Left hindlimb (tissue), 1 donor: ENCODE results near the gene ADNP2.

Source experiments
- DNase-seq: peaks from one replicate; pipeline ENCODE4 v3.0.0-alpha.2; 2018

ADNP2 gene

DNA sequence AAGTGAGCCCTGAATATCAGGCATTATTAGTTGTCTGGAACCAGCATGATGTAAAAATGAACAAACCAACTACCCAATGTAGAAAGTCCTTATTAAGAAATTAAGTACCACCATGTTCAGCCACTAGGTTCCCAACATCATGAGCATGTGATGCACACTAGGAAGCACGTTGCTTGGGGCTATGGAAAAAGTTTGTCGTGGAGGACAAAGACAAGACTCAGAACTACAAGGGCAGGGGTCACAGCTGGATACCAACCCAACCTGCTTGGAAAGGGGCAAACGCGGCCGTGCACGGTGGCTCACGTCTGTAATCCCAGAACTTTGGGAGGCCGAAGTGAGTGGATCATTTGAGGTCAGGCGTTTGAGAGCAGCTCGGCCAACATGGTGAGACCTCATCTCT lies 64.0 kb downstream of the ADNP2 start:
- no peak for DNase-seq

DNA sequence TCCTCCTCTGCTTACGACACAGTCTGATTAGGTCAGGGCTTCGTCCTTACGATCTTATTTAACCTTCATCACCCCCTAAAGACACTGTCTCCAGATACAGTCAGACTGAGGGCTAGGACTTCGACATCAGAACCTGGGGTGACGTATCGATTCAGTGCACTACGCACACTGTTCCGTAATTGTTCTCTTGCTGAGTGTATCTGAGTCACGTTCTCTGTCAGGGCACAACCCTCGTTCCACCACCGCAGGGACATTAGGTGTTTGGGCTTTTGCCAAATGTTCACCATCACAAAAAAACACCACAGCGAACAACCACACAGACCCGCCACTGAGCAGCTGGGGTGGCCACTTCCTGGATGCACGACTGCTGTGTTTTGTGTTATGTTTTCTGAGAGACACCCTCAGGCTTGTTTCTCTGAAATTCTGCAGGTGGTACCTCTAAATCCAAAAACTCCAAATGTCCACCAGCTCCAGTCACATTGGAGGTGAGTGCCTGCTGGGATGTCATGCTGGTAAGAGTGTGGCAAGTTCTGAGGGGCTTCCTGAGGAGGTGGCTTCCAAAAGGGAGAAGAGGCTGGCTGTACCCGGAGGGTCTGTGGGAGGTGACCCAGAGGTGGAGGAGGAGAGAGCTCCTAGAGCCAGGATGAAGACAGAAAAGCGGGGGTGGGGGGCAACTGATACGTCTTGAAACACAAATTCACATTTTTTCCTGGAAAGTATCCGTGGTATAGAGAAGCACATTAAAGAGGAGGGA lies 66.6 kb downstream of the ADNP2 start:
- DNase-seq, result no peak

DNA sequence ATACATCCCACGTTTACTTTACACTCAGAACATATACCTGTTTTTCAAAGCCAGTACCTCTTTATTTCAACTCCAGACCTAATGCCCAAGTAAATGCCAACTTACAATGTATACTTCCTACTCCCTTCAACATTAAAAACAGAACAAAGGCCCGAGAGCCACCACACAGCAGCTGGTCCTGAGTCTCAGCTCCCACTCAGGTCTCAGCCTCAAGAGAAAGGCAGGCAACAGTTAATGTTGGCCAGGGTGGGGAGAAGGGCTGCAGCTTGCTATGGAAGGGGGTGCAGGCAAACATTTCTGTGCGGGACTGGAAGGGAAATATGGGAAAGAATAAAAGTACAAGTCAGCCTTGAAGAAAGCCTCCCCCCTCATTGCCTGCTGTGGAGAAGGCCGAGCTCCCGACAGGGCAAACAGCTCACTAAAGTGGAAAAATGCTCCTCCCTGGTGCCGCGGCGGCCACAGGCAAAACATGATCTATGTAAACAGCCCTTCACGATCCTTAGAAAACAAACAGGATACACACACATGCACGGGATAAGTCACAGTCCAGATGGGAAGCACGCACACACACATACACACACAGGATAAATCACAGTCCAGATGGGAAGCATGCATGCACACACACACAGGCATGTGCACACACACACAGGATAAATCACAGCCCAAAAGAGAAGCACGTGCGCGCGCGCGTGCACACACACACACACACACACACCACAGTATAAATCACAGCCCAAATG lies 67.4 kb downstream of the ADNP2 start:
- peak; percentile 54 for DNase-seq

DNA sequence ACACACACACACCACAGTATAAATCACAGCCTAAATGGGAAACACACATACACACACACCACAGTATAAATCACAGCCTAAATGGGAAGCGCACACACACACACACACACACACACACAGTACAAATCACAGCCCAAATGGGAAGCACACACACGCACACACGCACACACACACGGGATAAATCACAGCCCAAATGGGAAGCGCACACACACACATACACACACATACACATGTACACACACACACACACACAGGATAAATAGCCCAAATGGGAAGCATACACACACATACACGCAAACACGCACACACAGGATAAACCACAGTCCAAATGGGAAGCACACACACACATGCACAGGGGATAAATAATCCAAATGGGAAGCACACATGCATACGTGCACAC lies 68.1 kb downstream of the ADNP2 start:
- no peak for DNase-seq

DNA sequence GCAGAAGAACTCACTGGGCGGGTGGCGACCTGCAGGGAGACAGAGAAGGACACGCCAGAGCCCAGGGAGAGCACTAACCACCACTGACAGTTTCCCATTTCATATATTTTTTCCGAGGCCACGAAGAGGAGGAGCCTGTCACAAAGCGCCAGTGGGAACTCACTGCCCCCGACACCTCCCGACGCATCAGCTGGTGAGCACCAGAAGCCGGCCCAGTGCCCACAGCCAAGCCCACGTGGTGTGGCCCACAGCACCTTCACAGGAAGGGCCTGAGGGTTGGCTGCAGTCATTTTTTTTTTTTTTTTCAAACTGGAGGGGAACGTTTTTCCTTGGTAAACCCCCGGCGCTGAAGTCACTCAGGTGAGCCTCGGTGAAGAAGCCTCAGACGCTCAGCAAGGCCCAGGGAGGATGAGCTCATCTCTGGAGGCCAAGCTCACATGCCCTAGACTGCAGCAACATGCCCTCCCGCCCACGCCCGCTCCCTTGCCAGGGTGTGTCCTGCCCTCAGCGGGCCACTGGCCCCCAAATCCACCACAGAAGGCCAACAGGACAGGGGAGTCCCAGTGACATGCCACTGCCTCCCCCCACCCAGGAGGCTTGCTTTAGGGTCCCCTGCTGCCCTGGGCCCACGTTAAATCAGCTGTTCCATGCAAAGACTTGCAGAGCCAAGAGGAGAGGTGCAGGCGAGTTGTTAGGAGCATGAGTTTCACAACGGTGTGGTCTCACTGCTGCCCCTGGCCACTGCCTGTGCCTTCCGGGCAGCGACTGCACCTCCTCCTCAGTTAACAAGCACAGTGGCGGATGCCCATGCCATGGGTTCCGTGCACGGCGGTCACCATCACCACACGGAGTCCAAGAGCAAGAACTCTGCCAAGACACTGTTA lies 70.1 kb downstream of the ADNP2 start:
- peak; percentile 31 for DNase-seq

DNA sequence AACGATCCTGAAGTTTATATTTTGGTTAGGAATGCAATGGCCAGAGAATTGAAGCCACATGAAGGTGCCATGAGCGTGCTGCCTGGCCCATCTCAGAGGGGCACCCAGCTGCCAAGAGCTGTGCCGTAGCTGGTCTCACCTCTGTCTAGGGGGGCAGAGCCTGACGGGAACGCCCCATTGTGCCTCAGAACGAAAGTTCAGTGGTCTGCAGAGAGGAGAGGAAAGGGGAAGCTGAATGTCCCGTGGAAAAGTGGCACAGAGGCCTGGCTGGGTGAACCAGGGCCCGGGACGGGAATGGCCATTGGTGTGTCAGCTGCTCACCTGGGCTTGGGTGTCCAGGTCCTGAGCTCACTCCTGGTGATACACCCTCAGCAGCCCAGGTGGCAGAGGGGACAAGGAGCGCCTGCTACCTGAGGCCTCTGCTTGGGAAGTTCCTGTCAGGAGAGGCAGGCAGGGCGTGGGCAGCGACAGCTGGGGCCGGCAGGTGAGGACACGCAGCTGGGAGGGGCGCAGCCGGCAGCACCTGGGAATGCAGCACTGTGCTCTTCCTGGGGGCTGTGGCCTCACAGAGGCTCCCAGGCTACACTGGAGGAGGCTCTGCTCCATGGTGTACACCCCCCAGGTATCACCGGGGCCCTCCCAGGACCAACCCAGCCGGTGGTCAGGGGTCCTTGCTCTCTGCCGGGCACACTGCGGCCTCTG lies 70.9 kb downstream of the ADNP2 start:
- no peak for DNase-seq

DNA sequence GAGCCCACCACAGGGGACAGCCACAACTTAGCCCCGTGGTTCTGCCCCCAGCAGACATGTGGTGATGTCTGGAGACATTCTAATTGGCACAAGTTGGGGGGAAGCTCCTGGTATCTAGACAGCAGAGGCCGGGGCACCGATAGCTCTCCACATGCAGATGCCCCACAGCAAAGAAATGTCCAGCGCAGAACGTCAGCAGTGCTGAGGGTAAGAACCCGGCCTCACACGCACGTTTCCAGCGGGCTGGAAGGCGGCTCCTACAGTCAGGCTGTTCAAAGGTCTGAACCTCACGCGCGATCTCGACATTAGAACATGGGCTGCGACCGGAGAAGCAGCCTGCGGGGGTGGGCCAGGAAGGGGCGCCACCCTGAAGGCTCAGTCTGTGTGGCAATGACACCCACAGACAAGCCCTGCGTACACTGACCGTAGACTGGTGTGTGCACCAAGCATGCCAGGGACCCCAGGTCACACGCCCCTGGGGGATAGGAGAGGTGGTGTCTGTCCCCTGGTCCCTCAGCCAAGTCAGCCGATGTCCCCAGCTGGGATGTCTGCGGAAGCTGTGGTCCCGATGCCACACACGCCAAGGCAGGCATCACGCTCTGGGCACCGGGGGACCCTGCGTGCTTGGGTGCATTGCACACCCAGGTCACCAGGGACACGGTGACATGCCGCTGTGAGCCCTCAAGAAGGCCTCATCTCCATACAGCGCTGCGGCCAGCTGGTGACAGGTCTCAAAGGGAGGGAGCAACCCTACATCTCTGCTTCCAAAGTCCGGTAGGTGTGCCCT lies 71.9 kb downstream of the ADNP2 start:
- DNase-seq, result no peak

DNA sequence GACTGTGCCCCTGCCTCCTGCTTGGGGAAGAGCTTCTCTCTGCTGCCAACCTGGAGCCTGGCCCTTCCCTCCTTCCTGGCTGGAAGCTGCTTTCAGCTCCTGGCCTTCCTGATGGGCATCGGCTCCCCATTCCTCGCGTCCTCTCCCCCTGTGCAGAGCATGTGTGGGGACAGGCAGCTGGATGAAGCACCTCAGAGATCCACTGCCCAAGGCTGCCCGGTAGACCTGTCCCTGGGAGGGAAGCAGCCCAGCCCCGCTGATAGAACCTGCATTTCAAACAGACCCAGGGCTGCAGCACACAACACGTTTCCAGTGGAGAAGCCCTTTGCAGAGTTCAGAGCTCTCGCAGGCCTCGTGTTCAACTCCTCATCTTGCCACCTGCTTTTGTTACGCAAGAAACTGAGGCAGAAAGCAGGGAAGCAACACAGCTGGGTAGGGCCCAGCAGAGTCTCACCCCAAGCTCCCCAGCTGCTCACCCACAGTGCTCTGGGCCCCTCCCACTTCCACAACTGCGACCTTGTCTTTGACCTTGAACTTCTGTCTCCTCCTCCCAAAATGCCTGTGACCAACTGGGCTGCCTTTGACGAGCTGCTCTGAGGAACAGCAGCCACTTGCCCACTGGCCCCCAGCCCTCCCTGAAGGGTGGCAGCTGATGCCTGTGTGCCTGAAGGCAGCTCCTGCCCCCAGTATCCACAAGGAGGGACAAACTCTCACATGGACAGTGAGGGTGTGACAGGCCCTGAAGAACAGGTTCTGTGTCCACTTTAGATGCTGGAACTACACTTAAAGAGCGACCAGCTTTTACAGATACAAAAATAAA lies 72.8 kb downstream of the ADNP2 start:
- DNase-seq, result no peak

DNA sequence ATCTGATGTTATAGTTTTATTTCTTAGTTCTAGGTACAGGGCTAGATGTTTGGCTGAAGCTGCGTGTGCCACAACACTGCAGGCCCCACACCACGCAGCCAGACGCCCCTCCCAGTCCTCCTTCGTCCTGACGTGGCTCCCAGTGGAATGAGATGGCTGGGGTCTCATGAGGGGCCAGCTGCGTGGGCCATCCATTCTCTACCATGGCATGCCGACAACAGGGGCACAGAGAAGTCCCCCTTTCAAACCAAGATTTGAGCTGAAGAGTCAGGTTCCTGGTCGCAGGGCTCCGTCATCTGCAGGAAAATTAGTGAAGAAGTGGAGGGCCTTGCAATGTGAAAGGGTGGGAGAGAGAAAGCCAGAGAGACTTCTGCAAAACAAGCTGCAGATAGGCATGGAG lies 73.8 kb downstream of the ADNP2 start:
- DNase-seq, result no peak

DNA sequence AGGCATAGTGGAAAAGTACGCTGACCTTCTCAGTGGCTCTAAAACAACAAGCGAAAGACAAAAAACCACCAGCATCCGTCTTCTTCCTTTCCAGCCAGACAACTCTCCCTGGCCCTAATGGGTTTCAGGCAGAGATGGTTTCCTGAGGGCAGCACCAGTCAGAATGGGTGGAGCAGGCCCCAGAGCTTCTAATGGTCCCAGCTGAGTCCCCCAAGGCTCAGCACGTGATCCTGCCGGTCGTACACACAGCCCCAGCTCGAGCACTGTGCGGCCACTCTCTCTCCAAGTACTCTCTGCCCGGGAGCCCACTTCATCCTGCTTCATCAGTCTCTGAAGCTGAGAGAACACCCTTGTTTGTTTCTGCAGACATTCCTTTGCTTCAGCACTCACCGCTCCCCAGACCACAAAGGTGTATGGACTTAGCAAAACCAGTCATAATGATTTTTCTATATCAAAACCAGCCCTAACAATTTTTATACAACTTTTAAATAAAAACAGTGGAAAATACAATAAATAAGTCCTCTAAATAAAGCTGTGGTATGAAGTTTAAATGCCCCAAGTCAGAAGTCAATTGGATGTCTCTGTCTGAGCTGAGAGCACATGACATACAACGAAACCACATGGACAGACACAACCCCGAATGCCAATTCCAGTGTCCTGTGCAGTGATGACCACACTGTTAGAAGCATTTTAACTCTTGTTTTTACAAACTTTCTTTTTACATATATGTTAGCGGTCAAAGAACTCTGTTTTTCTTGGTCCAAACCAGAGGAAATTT lies 74.4 kb downstream of the ADNP2 start:
- no peak for DNase-seq

DNA sequence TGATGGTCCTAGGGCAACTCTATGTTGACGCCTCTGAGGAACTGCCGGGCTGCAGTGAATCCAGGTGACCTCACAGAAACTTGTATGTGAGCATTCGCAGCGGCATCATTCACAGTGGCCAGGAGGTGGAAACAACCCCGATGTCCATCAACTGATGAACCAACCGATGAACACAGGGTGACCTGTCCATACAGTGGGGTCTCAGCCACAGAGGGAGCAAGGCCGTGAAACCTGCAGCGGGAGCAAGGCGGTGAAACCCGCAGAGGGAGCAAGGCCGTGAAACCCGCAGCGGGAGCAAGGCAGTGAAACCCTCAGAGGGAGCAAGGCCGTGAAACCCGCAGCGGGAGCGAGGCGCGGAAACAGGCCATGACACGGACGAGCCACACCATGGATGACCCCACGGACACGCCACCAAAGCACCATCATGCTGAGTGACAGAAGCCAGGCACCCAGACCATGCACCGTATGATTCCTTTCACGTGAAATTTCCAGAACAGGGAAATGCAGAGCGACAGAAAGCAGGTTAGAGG lies 75.2 kb downstream of the ADNP2 start:
- no peak for DNase-seq

DNA sequence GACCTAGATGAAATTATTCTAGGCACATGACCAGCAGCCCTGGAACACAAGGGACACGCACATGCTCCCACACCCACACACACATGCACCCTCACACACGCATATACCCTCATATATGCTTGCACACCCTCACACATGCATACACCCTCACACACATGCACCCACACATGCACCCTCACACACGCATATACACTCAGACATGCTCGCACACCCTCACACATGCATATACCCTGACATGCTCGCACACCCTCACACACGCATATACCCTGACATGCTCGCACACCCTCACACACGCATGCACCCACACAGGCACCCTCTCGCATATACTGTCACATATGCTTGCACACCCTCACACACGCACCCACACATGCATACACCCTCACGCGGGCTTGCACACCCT lies 76.5 kb downstream of the ADNP2 start:
- DNase-seq, result no peak

DNA sequence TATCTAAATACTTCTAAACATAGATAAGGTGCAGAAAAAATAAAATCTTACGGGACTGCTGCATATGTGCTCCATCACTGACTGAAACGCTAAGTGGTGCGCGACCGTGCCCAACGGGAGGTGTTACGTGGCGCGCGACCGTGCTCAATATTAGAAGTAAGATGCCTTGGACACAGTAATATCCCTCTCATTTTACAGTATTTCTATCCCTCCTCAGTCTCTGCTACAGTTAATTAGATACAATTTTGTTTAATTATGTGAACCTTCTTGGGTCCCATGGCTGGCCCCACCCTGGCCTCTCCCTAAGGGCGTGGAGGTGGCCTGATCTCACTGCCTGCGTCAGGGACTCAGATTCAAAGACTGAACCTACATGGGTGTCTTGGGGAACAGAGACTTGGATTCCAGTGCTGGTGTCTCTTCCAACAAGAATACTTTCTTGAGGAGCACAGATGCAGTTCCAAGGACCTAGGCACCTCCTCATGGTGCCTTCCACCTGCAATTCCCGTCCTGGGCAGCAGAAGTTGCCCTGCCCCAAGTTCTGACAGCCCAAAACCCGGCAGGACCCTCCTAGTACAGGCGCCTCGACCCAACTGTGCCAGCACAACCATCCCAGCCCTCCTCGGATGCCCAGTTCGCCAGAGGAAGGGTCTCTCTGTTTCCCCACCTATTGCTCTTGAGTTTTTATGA lies 79.0 kb downstream of the ADNP2 start:
- DNase-seq, result no peak

DNA sequence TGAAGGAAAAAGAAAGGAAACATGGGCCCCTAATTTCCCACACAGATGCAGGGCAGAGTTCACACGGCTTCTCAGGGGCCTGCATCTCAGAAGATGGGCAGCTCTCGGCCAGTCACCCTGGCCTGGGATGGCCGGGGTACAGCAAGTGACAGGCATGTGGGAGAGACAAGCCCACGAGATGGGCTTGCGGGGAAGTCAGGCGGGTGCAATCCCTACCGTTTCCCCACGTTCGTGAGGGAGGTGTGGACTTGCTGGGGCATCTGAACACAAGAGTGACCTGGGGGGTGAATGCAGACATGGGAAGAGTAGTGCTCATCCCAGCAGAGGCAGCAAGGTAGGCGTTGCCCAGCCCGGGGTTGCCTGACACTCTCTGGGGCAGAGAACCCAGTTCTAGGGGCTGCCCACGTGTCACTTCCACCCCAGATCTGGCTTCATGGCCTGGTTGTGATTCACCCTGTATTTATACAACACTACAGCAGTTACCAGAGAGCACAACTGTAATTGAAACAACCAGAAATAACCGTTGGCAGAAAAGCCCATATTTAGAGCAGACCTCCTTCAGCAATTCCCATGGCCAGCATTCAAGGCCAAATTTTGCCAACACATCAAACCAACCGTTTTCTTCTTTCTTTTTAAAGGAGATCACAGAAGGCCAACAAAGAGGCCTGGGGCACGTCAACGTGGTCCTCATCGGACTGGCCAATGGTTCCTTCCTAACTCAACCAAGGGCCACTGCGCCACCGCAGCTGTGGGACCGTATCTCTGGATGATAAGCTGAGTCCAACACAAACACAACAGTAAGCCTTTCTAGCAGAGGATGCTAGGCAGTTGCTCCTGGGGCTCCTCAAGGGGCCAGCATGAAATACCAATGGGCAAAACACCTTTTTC lies 79.8 kb downstream of the ADNP2 start:
- peak; percentile 57 for DNase-seq

DNA sequence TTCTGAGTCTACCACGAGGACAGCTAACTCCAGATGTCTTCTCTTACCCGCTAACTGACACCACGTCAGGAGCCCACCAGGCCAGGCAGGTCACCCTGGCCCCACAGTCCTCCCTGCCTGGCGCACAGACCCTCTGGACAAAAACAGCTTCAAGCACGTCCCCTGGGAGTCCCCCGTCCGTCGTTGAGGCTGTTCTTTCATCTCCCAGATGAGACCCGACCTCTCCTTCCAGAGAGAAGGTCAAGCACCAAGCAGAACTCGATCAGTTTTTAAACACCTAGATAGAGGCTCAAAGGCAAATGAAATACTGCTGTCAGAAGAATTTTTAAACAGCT lies 80.4 kb downstream of the ADNP2 start:
- DNase-seq, result no peak
